Measurements from ENCODE around the gene CFAP97D1. TPM values are rescaled to one million over a fixed set of nuclear protein-coding genes. Genes with fewer than 3 reads are reported as not detected.

The CFAP97D1 gene
- polyA plus RNA-seq, 1 donor (not counting 4 experiments of a cell fraction or from before 2014, with no cell fraction given), result not detected

GRCh38 chr17:43799047-43799446 is 18.8 kb downstream of the CFAP97D1 start:
- DNase-seq (ENCODE audit: low read depth, low spot score) (no peak), FAIRE-seq (no peak)
- no peaks in the 10 kb centered on the region for H3K9me1 ChIP-seq (ENCODE audit: control insufficient read depth, extremely low read depth, insufficient read depth, low read length)
- H3K4me3 ChIP-seq (ENCODE audit: control insufficient read depth in 2 of 3, extremely low read depth in 1 of 3, insufficient read depth in 2 of 3, low read depth in 1 of 3, low read length in 3 of 3), result no peak overlapping the region
- H3K36me3 ChIP-seq (ENCODE audit: control insufficient read depth in 2 of 2, extremely low read depth in 1 of 2, insufficient read depth in 2 of 2, low read length in 2 of 2), result peaks cover 0 to 3% of the 10 kb centered on the region in 2 experiments
- H3K27me3 ChIP-seq (ENCODE audit: control insufficient read depth, extremely low read depth, insufficient read depth, low read length), result no peaks in the 10 kb centered on the region
- no peak overlapping the region for H3K27ac ChIP-seq (ENCODE audit: control insufficient read depth, insufficient read depth, low read length)
- H3K9ac ChIP-seq (ENCODE audit: control insufficient read depth, extremely low read depth, insufficient read depth, low read length), result no peak overlapping the region
- dilution Hi-C loops (cut with MboI; ENCODE audit: extremely low pct_ligation_motif_present, low sequenced_read_pairs), result no loop called here
- no peak for TF ChIP-seq CTCF (optimal IDR thresholded peaks at IDR 0.05 in 1 of 3, IDR thresholded peaks at IDR 0.05 in 1 of 3, conservative IDR thresholded peaks at IDR 0.05 in 1 of 3; ENCODE audit: extremely low read depth in 1 of 3, insufficient read depth in 2 of 3, low read length in 3 of 3)
- no peak for TF ChIP-seq EZH2 (IDR thresholded peaks at IDR 0.05; ENCODE audit: low read length)
- H3K4me2 ChIP-seq (ENCODE audit: control insufficient read depth, extremely low read depth, insufficient read depth, low read depth, low read length), result no peak overlapping the region
- no peaks in the 10 kb centered on the region for H3K79me2 ChIP-seq (ENCODE audit: control insufficient read depth, insufficient read depth, low read length)
- no peaks in the 10 kb centered on the region for H4K20me1 ChIP-seq (ENCODE audit: control insufficient read depth, extremely low read depth, insufficient read depth, low read length)
- H3K9me3 ChIP-seq (ENCODE audit: control insufficient read depth, low read depth, low read length), result no peaks in the 10 kb centered on the region
- H3K4me1 ChIP-seq (ENCODE audit: control insufficient read depth, extremely low read depth, insufficient read depth, low read length), result no peaks in the 10 kb centered on the region
- no peak overlapping the region for H2AFZ ChIP-seq (ENCODE audit: control insufficient read depth, low read length)

- Histone ChIP-seq H3K9me1 (ENCODE audit: control insufficient read depth, extremely low read depth, insufficient read depth, low read length) (no peaks in the 10 kb centered on the region), H4K20me1 (ENCODE audit: control insufficient read depth, extremely low read depth, insufficient read depth, low read length) (no peaks in the 10 kb centered on the region), H3K4me2 (ENCODE audit: control insufficient read depth, extremely low read depth, insufficient read depth, low read depth, low read length) (no peak overlapping the region), H3K9ac (ENCODE audit: control insufficient read depth, extremely low read depth, insufficient read depth, low read length) (no peak overlapping the region), H3K27ac (ENCODE audit: control insufficient read depth, insufficient read depth, low read length) (no peak overlapping the region), H3K36me3 (ENCODE audit: control insufficient read depth in 2 of 2, extremely low read depth in 1 of 2, insufficient read depth in 2 of 2, low read length in 2 of 2) (peaks cover 0 to 3% of the 10 kb centered on the region in 2 experiments), H2AFZ (ENCODE audit: control insufficient read depth, low read length) (no peak overlapping the region), H3K4me3 (ENCODE audit: control insufficient read depth in 2 of 3, extremely low read depth in 1 of 3, insufficient read depth in 2 of 3, low read depth in 1 of 3, low read length in 3 of 3) (no peak overlapping the region), H3K9me3 (ENCODE audit: control insufficient read depth, low read depth, low read length) (no peaks in the 10 kb centered on the region), H3K27me3 (ENCODE audit: control insufficient read depth, extremely low read depth, insufficient read depth, low read length) (no peaks in the 10 kb centered on the region), H3K79me2 (ENCODE audit: control insufficient read depth, insufficient read depth, low read length) (no peaks in the 10 kb centered on the region), H3K4me1 (ENCODE audit: control insufficient read depth, extremely low read depth, insufficient read depth, low read length) (no peaks in the 10 kb centered on the region)
- dilution Hi-C loops (cut with MboI; ENCODE audit: extremely low pct_ligation_motif_present, low sequenced_read_pairs), result no loop called here
- DNase-seq (ENCODE audit: low read depth, low spot score) (no peak), FAIRE-seq (no peak)
- TF ChIP-seq EZH2 (IDR thresholded peaks at IDR 0.05; ENCODE audit: low read length), result no peak
- TF ChIP-seq CTCF (optimal IDR thresholded peaks at IDR 0.05 in 1 of 3, IDR thresholded peaks at IDR 0.05 in 1 of 3, conservative IDR thresholded peaks at IDR 0.05 in 1 of 3; ENCODE audit: extremely low read depth in 1 of 3, insufficient read depth in 2 of 3, low read length in 3 of 3), result no peak
These were observed 20.5 kb downstream of the CFAP97D1 start for GRCh38 chr17:43800736-43801135.

Data from keratinocyte (primary cell).